HG02943 (cell line): ENCODE measurements around the gene NUP50.

Experiments
- ATAC-seq: cut with Tn5 transposase; IDR thresholded peaks from one replicate; pipeline ENCODE4 v1.9.1; 2021; ENCODE audit warnings: mild to moderate bottlenecking, low read depth, moderate library complexity; ENCODE audit not compliant: unreplicated experiment

NUP50 gene

GRCh38 chr22:45192701-45193187, 29.0 kb downstream of the NUP50 start:
- no peak for ATAC-seq

DNA sequence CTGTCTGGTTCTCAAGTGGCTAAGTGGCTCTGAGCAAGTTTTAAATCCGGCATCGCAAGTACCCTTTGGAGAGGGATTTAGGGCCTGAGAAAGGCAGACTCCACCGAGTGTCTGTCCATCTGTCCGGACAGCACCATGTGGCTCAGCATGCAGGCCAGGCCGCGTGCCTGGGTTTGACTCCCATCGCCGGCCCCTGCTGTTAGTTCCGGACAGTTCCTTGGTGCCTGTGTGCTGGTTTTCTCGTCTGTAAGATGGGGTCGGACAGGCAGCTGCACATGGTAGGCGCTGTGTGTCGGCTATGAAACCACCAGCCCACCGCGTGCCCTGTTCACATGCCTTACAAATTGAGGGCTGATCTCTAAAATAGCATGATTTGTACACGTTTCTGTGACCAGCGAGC, 31.0 kb downstream of the NUP50 start:
- no peak for ATAC-seq

- no peak for ATAC-seq
Observed at GRCh38 chr22:45195616-45196015, 31.9 kb downstream of the NUP50 start.

GRCh38 chr22:45196308-45196707, 32.6 kb downstream of the NUP50 start:
- no peak for ATAC-seq

DNA sequence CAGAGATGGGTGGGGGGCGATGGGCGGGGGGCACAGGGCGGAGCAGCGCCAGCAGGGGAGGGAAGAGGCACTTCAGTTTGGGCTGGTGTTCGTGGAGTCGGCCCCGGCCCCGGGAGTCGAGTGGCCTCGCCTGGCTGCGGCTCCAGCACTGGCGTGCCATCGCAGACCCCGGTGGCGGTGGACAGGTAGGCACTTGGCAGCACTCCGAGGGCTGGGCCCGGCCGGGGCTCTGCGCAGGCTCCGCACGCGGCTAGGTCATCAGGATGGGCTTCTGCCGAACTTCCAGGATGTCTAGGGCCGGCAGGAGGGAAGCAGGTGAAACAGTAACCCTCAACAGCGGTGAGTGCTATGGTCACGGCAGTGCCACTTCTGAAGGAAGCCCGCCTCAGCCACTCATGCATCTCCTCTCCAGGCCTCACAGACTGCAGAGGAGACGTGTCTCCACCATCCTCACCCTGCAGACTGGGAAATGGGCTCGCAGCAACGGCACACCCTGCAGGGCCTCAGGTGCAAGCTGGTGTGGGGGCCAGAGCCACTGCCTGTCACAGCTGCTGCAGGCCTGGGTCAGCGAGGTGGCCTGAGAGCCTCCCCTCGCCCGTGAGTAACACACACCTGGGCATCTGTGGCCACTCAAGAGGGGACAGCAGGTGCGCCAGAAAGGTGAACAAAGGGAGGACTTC, 33.3 kb downstream of the NUP50 start:
- no peak for ATAC-seq

DNA sequence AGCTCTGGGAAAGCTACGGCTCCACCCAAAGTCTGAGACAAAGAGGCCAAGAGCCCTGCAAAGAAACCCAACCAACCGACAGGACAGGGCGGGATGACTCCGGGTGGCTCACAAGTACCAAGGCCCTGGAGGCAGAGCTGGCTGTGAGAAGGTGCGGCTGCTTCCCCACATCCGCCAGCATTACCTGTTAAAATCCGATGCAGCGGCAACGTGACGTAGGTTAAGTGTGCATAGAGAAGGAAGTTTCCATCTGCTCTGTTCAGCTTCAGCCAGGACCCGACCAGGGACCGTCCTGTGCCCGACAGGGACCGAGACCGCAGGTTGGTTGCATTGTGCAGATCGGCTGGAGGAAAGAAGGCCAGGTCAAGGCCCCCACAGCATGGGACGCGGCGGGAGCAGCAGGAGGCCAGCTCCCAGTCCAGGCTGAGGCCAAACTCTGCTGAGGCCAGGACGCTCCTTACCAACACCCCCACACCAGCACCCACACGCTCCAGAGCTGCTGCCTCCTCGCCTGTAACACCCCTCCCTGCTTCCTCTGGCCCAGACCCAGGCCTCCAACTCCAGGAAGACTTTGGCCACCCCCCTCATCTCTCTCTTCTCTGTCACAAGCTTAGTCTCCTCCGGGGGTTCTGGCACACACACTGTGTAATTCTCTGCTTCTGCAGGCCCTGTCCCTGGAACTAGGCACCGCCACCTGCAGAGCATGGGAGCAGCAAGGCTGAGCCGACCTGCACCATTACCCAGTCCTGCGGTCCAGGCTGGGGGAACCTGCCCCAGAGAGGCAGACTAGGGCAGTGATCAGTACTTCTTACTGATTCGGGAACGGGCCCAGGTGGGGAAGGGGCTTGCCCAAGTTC, 34.1 kb downstream of the NUP50 start:
- ATAC-seq = no peak

DNA sequence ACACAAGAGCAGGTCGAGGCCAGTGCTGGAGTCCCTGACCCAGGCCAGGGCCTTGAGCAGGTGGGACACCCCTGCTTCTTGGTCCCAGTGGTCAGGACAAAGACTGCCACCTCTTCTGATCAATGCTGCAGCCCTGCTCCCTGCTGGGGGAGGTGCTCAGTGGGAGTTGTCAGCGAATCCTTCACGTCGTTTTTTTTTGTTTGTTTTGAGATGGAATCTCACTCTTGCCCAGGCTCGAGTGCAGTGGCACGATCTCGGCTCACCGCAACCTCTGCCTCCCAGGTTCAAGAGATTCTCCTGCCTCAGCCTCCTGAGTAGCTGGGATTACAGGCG, 34.7 kb downstream of the NUP50 start:
- no peak for ATAC-seq

GRCh38 chr22:45199723-45200122, 36.0 kb downstream of the NUP50 start:
- no peak for ATAC-seq

DNA sequence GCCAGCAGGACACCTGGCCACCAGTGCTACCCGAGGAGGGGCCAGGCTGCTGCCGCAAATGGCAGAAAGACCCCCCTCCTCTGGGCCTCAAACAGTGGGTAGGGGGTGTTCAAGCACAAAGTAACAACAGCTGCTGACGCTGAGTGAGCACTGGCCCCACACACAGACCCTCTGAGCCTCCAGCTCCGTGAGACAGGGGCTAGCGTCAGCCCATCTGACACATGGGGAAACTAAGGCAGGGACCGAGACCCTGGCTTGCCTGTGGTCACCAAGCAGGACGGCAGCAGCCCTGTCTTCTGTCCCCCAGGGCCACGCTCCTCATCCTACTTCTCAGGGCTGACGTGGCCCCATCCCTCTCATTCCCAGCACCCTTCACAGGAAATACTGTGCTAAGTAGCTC, 36.5 kb downstream of the NUP50 start:
- ATAC-seq = no peak

DNA sequence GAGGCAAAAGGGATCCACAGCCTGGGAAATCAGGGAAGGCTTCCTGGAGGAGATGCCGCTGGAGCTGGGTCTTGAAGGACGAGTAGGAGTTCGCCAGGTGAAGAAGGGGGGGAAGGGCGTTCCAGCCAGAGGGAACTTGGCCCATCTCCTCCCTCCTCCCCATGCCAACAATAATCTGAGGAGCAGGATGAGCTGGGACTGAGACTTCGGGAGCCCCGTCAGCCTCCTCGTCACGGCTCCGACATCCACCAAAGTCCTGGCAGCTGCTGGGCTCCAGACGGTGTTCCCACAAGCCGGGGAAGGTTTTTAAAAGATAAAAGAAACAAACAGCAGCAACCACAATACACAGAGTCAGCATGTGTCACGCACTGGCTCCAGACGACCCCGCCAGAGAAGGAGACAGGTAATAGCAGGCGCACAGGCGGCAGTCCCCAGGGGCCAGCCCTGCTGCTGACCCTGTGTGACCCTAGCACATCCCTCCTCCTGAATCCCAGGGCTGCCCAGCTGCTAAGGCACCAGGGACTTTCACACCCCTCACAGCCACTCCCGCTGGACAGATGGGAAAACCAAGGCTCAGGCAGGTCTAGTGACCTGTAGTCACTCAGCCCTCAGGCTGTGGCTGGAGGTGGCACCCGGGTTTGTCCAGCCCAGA, 37.3 kb downstream of the NUP50 start:
- no peak for ATAC-seq

DNA sequence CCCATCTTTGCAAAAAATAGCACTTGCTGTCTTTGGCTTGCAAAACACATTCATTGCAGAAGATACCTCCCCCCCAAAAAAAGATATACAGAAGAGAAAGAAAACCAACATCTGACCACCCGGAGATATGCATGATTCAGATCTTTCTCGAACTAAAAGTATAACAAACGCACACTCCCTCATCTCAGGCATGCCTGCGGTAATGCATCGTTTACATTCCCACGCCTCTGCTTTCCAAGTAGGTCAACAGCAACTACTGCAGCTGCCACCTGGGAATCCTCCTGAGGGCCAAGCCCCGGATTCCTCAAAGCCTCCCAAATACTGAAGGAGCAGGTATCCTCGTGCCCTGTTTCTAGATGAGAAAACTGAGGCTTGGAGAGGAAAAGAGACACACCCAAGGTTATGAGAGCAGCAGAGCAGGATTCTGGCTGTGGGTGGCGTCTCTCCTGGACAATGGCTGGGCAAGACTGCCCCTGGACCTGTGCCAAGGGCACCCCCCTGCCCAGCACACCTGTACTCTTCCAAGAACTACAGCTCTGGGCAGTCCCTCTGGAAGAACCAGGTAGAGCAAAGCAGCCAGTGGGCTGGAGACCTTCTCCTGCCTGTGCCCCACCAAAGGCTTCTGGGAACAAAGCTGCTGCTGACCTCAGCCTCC, 38.1 kb downstream of the NUP50 start:
- ATAC-seq = no peak

- no peak for ATAC-seq
Observed at GRCh38 chr22:45202333-45203149, 38.8 kb downstream of the NUP50 start.

DNA sequence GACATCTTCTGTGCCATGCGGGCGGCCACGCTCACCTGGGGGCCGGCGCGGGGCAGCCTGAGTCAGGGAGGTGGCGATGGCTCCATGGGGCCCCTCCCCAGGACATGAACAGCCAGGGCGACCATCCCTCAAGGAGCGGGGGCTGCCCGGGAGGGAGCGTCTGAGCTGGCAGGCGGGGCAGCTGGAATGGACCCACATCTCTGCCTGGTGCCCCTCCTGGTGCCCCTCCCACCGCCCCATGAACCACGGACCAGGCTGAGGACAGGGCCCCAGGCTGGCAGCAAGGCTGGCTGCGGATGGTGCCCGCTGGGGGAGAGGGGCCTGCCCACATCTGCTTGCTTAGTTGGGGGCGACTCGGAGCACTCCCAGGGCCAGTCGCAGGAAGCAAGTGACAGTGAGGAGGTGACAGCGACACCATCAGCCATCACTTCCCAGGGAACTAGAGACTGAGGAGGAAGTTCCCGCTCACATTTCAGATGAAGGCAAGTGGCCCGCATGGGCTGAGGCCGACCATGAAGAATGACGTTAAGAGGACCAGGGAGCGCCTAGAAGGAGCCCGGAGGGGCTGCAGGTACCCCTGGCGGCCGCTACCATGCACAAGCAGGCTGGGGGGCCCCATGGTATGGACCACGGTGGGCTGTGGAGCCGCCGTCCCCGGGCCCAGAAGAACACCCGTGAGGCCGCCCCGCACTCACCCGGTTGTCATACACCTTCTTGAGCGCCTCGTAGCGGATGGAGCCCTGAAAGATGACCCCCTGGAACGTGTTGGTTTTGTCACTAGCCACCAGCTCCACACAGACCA, 39.6 kb downstream of the NUP50 start:
- no peak for ATAC-seq

- no peak for ATAC-seq
Observed at GRCh38 chr22:45204241-45204640, 40.5 kb downstream of the NUP50 start.

- no peak for ATAC-seq
Observed at GRCh38 chr22:45204819-45205218, 41.1 kb downstream of the NUP50 start.

DNA sequence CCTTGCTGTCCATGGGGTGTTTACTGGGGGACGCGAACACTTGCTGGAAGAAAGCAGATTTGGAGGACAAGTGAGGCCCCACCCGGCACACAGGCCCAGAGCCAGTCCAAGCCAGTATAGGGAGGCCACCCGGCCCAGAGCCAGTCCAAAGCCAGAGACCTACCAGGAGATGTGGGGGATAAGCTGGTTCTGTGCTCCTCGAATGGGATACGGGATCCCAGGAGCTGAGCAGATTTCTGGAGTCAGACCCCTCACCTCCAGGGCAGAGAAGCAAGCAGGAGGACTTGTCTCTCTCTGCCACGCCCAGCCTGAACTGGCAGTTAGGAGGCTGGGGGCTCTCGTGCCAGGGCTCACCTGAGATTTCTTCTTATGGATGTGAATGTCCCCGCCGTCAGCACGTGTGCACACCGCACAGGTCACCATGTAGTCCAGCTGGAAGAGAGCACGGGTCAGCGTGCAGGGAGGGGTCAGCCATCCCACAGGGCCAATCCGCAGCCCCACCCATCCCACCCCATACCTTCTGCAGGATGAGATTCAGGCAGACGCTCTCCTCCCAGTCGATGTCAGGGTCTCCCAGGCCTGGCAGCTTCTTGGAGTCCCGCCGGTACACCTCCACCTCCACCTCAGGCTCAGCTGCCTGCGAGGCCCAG, 41.7 kb downstream of the NUP50 start:
- no peak for ATAC-seq

DNA sequence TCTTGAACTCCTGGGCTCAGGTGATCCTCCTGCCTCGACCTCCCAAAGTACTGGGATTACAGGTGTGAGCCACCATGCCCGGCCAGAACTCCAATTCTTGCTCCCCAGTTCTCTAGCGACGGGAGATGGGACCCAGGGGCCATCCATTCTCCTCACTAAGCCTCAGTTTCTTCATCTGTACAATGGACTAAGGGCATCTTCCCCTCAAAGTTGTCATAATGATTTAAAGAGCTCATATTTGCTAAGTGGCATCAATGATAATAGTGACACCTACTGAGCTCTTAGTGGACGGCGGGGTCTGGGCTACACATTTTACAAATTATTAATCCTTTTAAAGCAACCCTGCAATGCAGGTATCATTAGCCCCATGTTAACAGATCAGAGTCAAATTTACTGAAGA, 42.5 kb downstream of the NUP50 start:
- ATAC-seq = no peak

GRCh38 chr22:45207533-45207932, 43.8 kb downstream of the NUP50 start:
- ATAC-seq = no peak
